OCI-LY7 (cell line): ENCODE data around the gene RGS17. TPM values are rescaled to one million over a fixed set of nuclear protein-coding genes. Genes with fewer than 3 reads are reported as not detected.
"Not testable (repeated sequence)": the region's sequence is repeated elsewhere in the genome, so short reads cannot be mapped to it uniquely, and the experiment has no call there.

ENCODE experiments used
- BruUV-seq: library from RNA; stranded (reverse); fragments of 400-500 nt; replicated peaks from 2 replicates; lab custom pipeline; 2021; lab: Mats Ljungman, UMichigan
- CTCF ChIA-PET: fragments of 300-600 bp; sonication (Branson Sonifier 250); formaldehyde crosslinking; loops from one replicate; lab custom pipeline; 2022; ENCODE audit warnings: antibody characterized with exemption; ENCODE audit not compliant: unreplicated experiment; lab: Charles Lee
- POLR2A ChIA-PET: fragments of 300-600 bp; sonication (Branson Sonifier 250); formaldehyde crosslinking; loops from one replicate; lab custom pipeline; 2022; ENCODE audit warnings: antibody characterized with exemption; lab: Charles Lee
- DNase-seq: peaks from one replicate; pipeline ENCODE4 v3.0.0-alpha.2; 2015; ENCODE audit warnings: low spot score
- H2AFZ ChIP-seq: fragments of 200-600 bp; sonication (generic), shearing (Covaris generic); 2 replicates; pipeline ENCODE4 v1.6.1; 2014; ENCODE audit warnings: mild to moderate bottlenecking, antibody characterized with exemption, low read length, moderate library complexity
- H3K27ac ChIP-seq: fragments of 200-600 bp; sonication (generic); 2 replicates; pipeline ENCODE4 v1.5.1; 2014; ENCODE audit warnings: mixed run types, low read depth, mild to moderate bottlenecking, moderate library complexity, low read length, inconsistent platforms; ENCODE audit not compliant: poor library complexity, severe bottlenecking
- H3K36me3 ChIP-seq: fragments of 200-600 bp; sonication (generic); 2 replicates; pipeline ENCODE4 v1.6.1; 2014; ENCODE audit warnings: mild to moderate bottlenecking, antibody characterized with exemption, low read length, moderate library complexity, mixed read lengths; ENCODE audit not compliant: insufficient read depth
- H3K4me1 ChIP-seq: fragments of 200-600 bp; sonication (generic); 2 replicates; pipeline ENCODE4 v1.5.1; 2014; ENCODE audit warnings: mild to moderate bottlenecking, low read length; ENCODE audit not compliant: insufficient read depth, poor library complexity, severe bottlenecking
- H3K4me2 ChIP-seq: fragments of 200-600 bp; sonication (generic); 2 replicates; pipeline ENCODE4 v1.6.1; 2014; ENCODE audit warnings: mild to moderate bottlenecking, low read length
- H3K4me3 ChIP-seq: fragments of 200-600 bp; sonication (generic); 2 replicates; pipeline ENCODE4 v1.5.1; 2014; ENCODE audit warnings: mild to moderate bottlenecking, low read depth, low read length; ENCODE audit not compliant: poor library complexity, severe bottlenecking
- H3K79me2 ChIP-seq: fragments of 200-600 bp; sonication (generic); 2 replicates; pipeline ENCODE4 v1.6.1; 2016; ENCODE audit warnings: low read depth, mild to moderate bottlenecking, low read length, moderate library complexity, mixed read lengths; ENCODE audit not compliant: insufficient read depth
- H3K9me2 ChIP-seq: fragments of 200-600 bp; sonication (generic); 2 replicates; pipeline ENCODE4 v1.6.1; 2016; ENCODE audit warnings: mild to moderate bottlenecking, low read length, mixed read lengths; ENCODE audit not compliant: insufficient read depth
- H3K9me3 ChIP-seq: fragments of 200-600 bp; sonication (generic); 2 replicates; pipeline ENCODE4 v1.6.1; 2014; ENCODE audit warnings: mild to moderate bottlenecking, mixed run types, low read length, mixed read lengths
- H4K20me1 ChIP-seq: fragments of 200-600 bp; sonication (generic); 2 replicates; pipeline ENCODE4 v1.6.1; 2014; ENCODE audit warnings: mild to moderate bottlenecking, antibody characterized with exemption, low read length, moderate library complexity, mixed read lengths; ENCODE audit not compliant: insufficient read depth
- CTCF ChIP-seq: fragments of 200-600 bp; sonication (generic); conservative IDR thresholded peaks from 2 replicates; pipeline ENCODE4 v1.5.1; 2014; ENCODE audit warnings: mild to moderate bottlenecking, antibody characterized with exemption, low read length, moderate library complexity, mixed read lengths
- EZH2phosphoT487 ChIP-seq: fragments of 200-600 bp; sonication (generic); IDR thresholded peaks from 2 replicates; pipeline ENCODE4 v1.6.1; 2018; ENCODE audit warnings: low read depth, borderline replicate concordance, mild to moderate bottlenecking, mixed run types, antibody characterized with exemption, low read length, moderate library complexity, mixed read lengths
- intact Hi-C: fragments of 100-400 bp; cut with micrococcal nuclease; formaldehyde crosslinking; loops from one replicate; pipeline ENCODE4 v1.10.0; 2022; ENCODE audit not compliant: unreplicated experiment
- total RNA-seq, 2 experiments: library from RNA; depleted of rRNA in 1 of 2; stranded (reverse); fragments of >200 nt in 1 of 2; shearing (Covaris generic) in 1 of 2; gene quantifications; 2 replicates each; pipeline ENCODE4 v1.2.3, GENCODE V29; 2014 to 2022

The RGS17 gene
- total RNA-seq, 2 experiments from 2014 or later, result not detected

- Histone ChIP-seq H3K27ac (peak within 1 kb of the TSS; percentile 57), H3K9me3 (no peaks in the 10 kb centered on the region; the same call in 1 of the 2 replicates), H3K4me2 (peak within 1 kb of the TSS; percentile 86), H3K4me1 (peaks cover 22% of the 10 kb centered on the region), H2AFZ (peak within 1 kb of the TSS; percentile 95), H3K9me2 (no peaks in the 10 kb centered on the region), H4K20me1 (peaks cover 9% of the 10 kb centered on the region; the same call in 1 of the 2 replicates), H3K79me2 (peaks cover 63% of the 10 kb centered on the region), H3K4me3 (peak within 1 kb of the TSS; percentile 75), H3K36me3 (peaks cover 31% of the 10 kb centered on the region)
- intact Hi-C loops, result loop anchor here (2.0 to 5.0 kb wide), 4 partner anchors 20 to 700 kb away; partner anchors contain the start of gene FBXO5
- POLR2A ChIA-PET, result interaction anchor here (1.3 to 4.8 kb wide), 2 partner anchors 17 to 25 kb away, joined by 6 to 40 read pairs; no protein-coding TSS in a partner anchor
- DNase-seq, result peak; percentile 96
- CTCF ChIA-PET, result interaction anchor here (0.9 kb wide), 1 partner anchor 49 kb away, joined by 3 read pairs; no protein-coding TSS in a partner anchor
- TF ChIP-seq EZH2phosphoT487 (no peak), CTCF (no peak)
- TSS peak; percentile 63 for BruUV-seq
These were observed 128.3 kb downstream of the RGS17 start, which contains the start of gene MTRF1L for GRCh38 chr6:153002613-153003365. Gene MTRF1L (minus strand): TSS chr6:153002709. CDS start chr6:153002685, 24 bp downstream.

GRCh38 chr6:153001767-153002612, 129.1 kb downstream of the RGS17 start:
- Histone ChIP-seq H2AFZ (peak overlapping the region; percentile 95; the same call in 1 of the 2 replicates), H3K79me2 (peaks cover 71% of the 10 kb centered on the region), H3K4me2 (peak overlapping the region; percentile 86), H4K20me1 (peaks cover 9% of the 10 kb centered on the region; the same call in 1 of the 2 replicates), H3K9me2 (no peaks in the 10 kb centered on the region), H3K9me3 (no peaks in the 10 kb centered on the region; the same call in 1 of the 2 replicates), H3K36me3 (peaks cover 39% of the 10 kb centered on the region), H3K27ac (peak overlapping the region; percentile 57), H3K4me3 (peak overlapping the region; percentile 75), H3K4me1 (peaks cover 22% of the 10 kb centered on the region)
- TSS peak; percentile 68 for BruUV-seq
- peak; percentile 29 for DNase-seq
- TF ChIP-seq EZH2phosphoT487 (no peak), CTCF (no peak)
- POLR2A ChIA-PET, result interaction anchor here (0.7 to 4.8 kb wide), 3 partner anchors 16 to 686 kb away, joined by 3 to 40 read pairs (median 4); partner anchors contain the start of gene FBXO5
- intact Hi-C loops, result loop anchor here (2.0 to 5.0 kb wide), 4 partner anchors 19 to 700 kb away; partner anchors contain the start of gene FBXO5
- CTCF ChIA-PET, result interaction anchor here (0.9 kb wide), 1 partner anchor 48 kb away, joined by 3 read pairs; no protein-coding TSS in a partner anchor

- H3K9me3 ChIP-seq, H3K9me2 ChIP-seq, BruUV-seq, H3K27ac ChIP-seq, H2AFZ ChIP-seq, DNase-seq: not testable (repeated sequence)
- peaks cover 12% of the 10 kb centered on the region; the same call in 1 of the 2 replicates for H4K20me1 ChIP-seq
- H3K4me3 ChIP-seq, result peak overlapping the region; percentile 75
- H3K4me1 ChIP-seq, result peaks cover 22% of the 10 kb centered on the region
- peaks cover 51% of the 10 kb centered on the region for H3K36me3 ChIP-seq
- H3K4me2 ChIP-seq, result peak overlapping the region; percentile 86
- CTCF ChIA-PET, result interaction anchor here (1.0 kb wide), 1 partner anchor 21 kb away, joined by 3 read pairs; no protein-coding TSS in a partner anchor
- intact Hi-C loops, result loop anchor here (5.0 kb wide), 2 partner anchors 318 to 698 kb away; no protein-coding TSS in a partner anchor
- POLR2A ChIA-PET, result interaction anchor here (0.7 to 4.8 kb wide), 6 partner anchors 15 to 45 kb away, joined by 3 to 40 read pairs (median 6); partner anchors contain the start of gene FBXO5
- H3K79me2 ChIP-seq, result peaks cover 83% of the 10 kb centered on the region
These were observed 130.3 kb downstream of the RGS17 start for GRCh38 chr6:153000790-153001189.
